Activated CD4-positive, alpha-beta T cell treated with anti-CD3 and anti-CD28 coated beads, Interleukin-2, amount 50 U/mL, for 4 hours (primary cell): ENCODE results near the gene CCR5AS.
A peak's percentile ranks its signal among the peaks of the same experiment; 100 is the strongest.
"Not testable (repeated sequence)": the region's sequence is repeated elsewhere in the genome, so short reads cannot be mapped to it uniquely, and the experiment has no call there.

ENCODE experiments used
- DNase-seq, 2 experiments: peaks; one replicate each; pipeline ENCODE4 v3.0.0-alpha.2; 2020

The CCR5AS gene

GRCh38 chr3:46401579-46401978, 5.3 kb downstream of the CCR5AS start:
- no peak for DNase-seq

GRCh38 chr3:46400846-46401245, 6.0 kb downstream of the CCR5AS start:
- DNase-seq: no peak

- no peak for DNase-seq
Measured at GRCh38 chr3:46400000-46400734, 6.7 kb downstream of the CCR5AS start.

- no peak for DNase-seq
Measured at GRCh38 chr3:46399557-46399956, 7.3 kb downstream of the CCR5AS start.

- DNase-seq: no peak
Measured at GRCh38 chr3:46399098-46399497, 7.8 kb downstream of the CCR5AS start.

GRCh38 chr3:46398186-46398955, 8.5 kb downstream of the CCR5AS start:
- no peak for DNase-seq

- no peak for DNase-seq
Measured at GRCh38 chr3:46397111-46397510, 9.8 kb downstream of the CCR5AS start.

- no peak for DNase-seq
Measured at GRCh38 chr3:46395766-46396530, 10.9 kb downstream of the CCR5AS start.

GRCh38 chr3:46395210-46395661, 11.6 kb downstream of the CCR5AS start:
- DNase-seq: no peak

- DNase-seq: no peak
Measured at GRCh38 chr3:46393554-46394434, 13.1 kb downstream of the CCR5AS start.

- DNase-seq: no peak
Measured at GRCh38 chr3:46393011-46393410, 13.9 kb downstream of the CCR5AS start.

- not testable (repeated sequence) for DNase-seq
Measured at GRCh38 chr3:46391526-46391925, 15.3 kb downstream of the CCR5AS start.

- DNase-seq: no peak
Measured at GRCh38 chr3:46389306-46389705, 17.6 kb downstream of the CCR5AS start.

- not testable (repeated sequence) for DNase-seq
Measured at GRCh38 chr3:46388847-46389246, 18.0 kb downstream of the CCR5AS start.

GRCh38 chr3:46386205-46386604, 20.7 kb downstream of the CCR5AS start:
- no peak for DNase-seq

GRCh38 chr3:46383951-46384330, 22.9 kb downstream of the CCR5AS start:
- no peak for DNase-seq

- DNase-seq: no peak
Measured at GRCh38 chr3:46383211-46383950, 23.5 kb downstream of the CCR5AS start.

GRCh38 chr3:46381625-46382024, 25.2 kb downstream of the CCR5AS start:
- no peak for DNase-seq

GRCh38 chr3:46380471-46381221, 26.2 kb downstream of the CCR5AS start:
- no peak for DNase-seq

- peak; percentile 52 to 57 for DNase-seq
Measured at GRCh38 chr3:46378426-46378942, 28.4 kb downstream of the CCR5AS start.

- DNase-seq: no peak
Measured at GRCh38 chr3:46375814-46376213, 31.1 kb downstream of the CCR5AS start.
